Activated T-helper 1 cell treated with anti-CD3 and anti-CD28 coated beads, Interleukin-12 subunit alpha, Interleukin-12 subunit beta, Interleukin-2, Interleukin-4 antibody, amounts not matched to agents 30 ng/mL and 10 ng/mL and 1 ng/mL, durations not matched to agents 14 hours and 24 hours and 36 hours (primary cell): ENCODE results near the gene THAP3. TPM values are rescaled to one million over a fixed set of nuclear protein-coding genes. Genes with fewer than 3 reads are reported as not detected.

Experiments
- DNase-seq: peaks from one replicate; pipeline ENCODE4 v3.0.0; 2021; ENCODE audit warnings: low spot score
- H3K27ac Mint-ChIP-seq: one replicate; pipeline ENCODE4 v1.8.0; 2021; ENCODE audit warnings: mild to moderate bottlenecking, mixed read lengths
- H3K27me3 Mint-ChIP-seq: one replicate; pipeline ENCODE4 v1.8.0; 2022; ENCODE audit warnings: mild to moderate bottlenecking, moderate library complexity, mixed read lengths; ENCODE audit not compliant: insufficient read depth
- H3K36me3 Mint-ChIP-seq: one replicate; pipeline ENCODE4 v1.8.0; 2021; ENCODE audit warnings: low read depth, mixed read lengths
- H3K4me1 Mint-ChIP-seq: one replicate; pipeline ENCODE4 v1.8.0; 2021; ENCODE audit warnings: low read depth, mixed read lengths
- H3K4me3 Mint-ChIP-seq: one replicate; pipeline ENCODE4 v1.8.0; 2021; ENCODE audit warnings: mild to moderate bottlenecking, moderate library complexity, mixed read lengths
- H3K9me3 Mint-ChIP-seq: one replicate; pipeline ENCODE4 v1.8.0; 2021; ENCODE audit warnings: mixed read lengths
- intact Hi-C: fragments of 100-400 bp; cut with micrococcal nuclease; formaldehyde crosslinking; loops from one replicate; pipeline ENCODE4 v1.15.1; 2024
- total RNA-seq: library from RNA; stranded (reverse); gene quantifications from 2 replicates; pipeline ENCODE4 v1.2.3, GENCODE V29; 2022

THAP3 gene
- total RNA-seq, 1 donor from 2014 or later: 22.2 TPM

GRCh38 chr1:6666696-6667095 is 42.0 kb downstream of the THAP3 start:
- H3K9me3 Mint-ChIP-seq: no peaks in the 10 kb centered on the region
- no peaks in the 10 kb centered on the region for H3K4me1 Mint-ChIP-seq
- intact Hi-C loops: no loop called here
- no peak overlapping the region for H3K27ac Mint-ChIP-seq
- peaks cover 5% of the 10 kb centered on the region for H3K36me3 Mint-ChIP-seq
- DNase-seq: no peak
- H3K27me3 Mint-ChIP-seq: no peaks in the 10 kb centered on the region
- no peak overlapping the region for H3K4me3 Mint-ChIP-seq

GRCh38 chr1:6667139-6667538 is 42.5 kb downstream of the THAP3 start:
- DNase-seq: no peak
- intact Hi-C loops: no loop called here
- no peaks in the 10 kb centered on the region for H3K9me3 Mint-ChIP-seq
- H3K27me3 Mint-ChIP-seq: no peaks in the 10 kb centered on the region
- H3K4me1 Mint-ChIP-seq: no peaks in the 10 kb centered on the region
- H3K27ac Mint-ChIP-seq: no peak overlapping the region
- peaks cover 5% of the 10 kb centered on the region for H3K36me3 Mint-ChIP-seq
- H3K4me3 Mint-ChIP-seq: no peak overlapping the region

GRCh38 chr1:6668503-6668902 is 43.8 kb downstream of the THAP3 start:
- DNase-seq: no peak
- H3K27ac Mint-ChIP-seq: no peak overlapping the region
- intact Hi-C loops: no loop called here
- H3K4me3 Mint-ChIP-seq: no peak overlapping the region
- H3K9me3 Mint-ChIP-seq: no peaks in the 10 kb centered on the region
- no peaks in the 10 kb centered on the region for H3K27me3 Mint-ChIP-seq
- no peaks in the 10 kb centered on the region for H3K4me1 Mint-ChIP-seq
- peaks cover 5% of the 10 kb centered on the region for H3K36me3 Mint-ChIP-seq

GRCh38 chr1:6672558-6672957 is 47.9 kb downstream of the THAP3 start:
- H3K4me1 Mint-ChIP-seq: no peaks in the 10 kb centered on the region
- no peaks in the 10 kb centered on the region for H3K9me3 Mint-ChIP-seq
- H3K27ac Mint-ChIP-seq: no peak overlapping the region
- DNase-seq: no peak
- H3K27me3 Mint-ChIP-seq: peaks cover 3% of the 10 kb centered on the region
- intact Hi-C loops: no loop called here
- peaks cover 17% of the 10 kb centered on the region for H3K36me3 Mint-ChIP-seq
- H3K4me3 Mint-ChIP-seq: no peak overlapping the region

GRCh38 chr1:6673816-6674398 is 49.2 kb downstream of the THAP3 start:
- intact Hi-C loops: no loop called here
- no peak for DNase-seq
- peaks cover 20% of the 10 kb centered on the region for H3K36me3 Mint-ChIP-seq
- H3K27me3 Mint-ChIP-seq: peaks cover 3% of the 10 kb centered on the region
- H3K9me3 Mint-ChIP-seq: no peaks in the 10 kb centered on the region
- H3K4me1 Mint-ChIP-seq: no peaks in the 10 kb centered on the region
- no peak overlapping the region for H3K4me3 Mint-ChIP-seq
- H3K27ac Mint-ChIP-seq: no peak overlapping the region

- intact Hi-C loops: no loop called here
- Mint-ChIP-seq H3K36me3 (peaks cover 20% of the 10 kb centered on the region), H3K27ac (no peak overlapping the region), H3K4me1 (no peaks in the 10 kb centered on the region), H3K4me3 (no peak overlapping the region), H3K27me3 (peaks cover 3% of the 10 kb centered on the region), H3K9me3 (no peaks in the 10 kb centered on the region)
- no peak for DNase-seq
Measured at GRCh38 chr1:6674771-6675170, 50.1 kb downstream of the THAP3 start.

GRCh38 chr1:6675941-6676340 is 51.3 kb downstream of the THAP3 start:
- peaks cover 25% of the 10 kb centered on the region for H3K36me3 Mint-ChIP-seq
- peaks cover 3% of the 10 kb centered on the region for H3K27me3 Mint-ChIP-seq
- H3K9me3 Mint-ChIP-seq: no peaks in the 10 kb centered on the region
- intact Hi-C loops: no loop called here
- no peak for DNase-seq
- no peaks in the 10 kb centered on the region for H3K4me1 Mint-ChIP-seq
- no peak overlapping the region for H3K27ac Mint-ChIP-seq
- no peak overlapping the region for H3K4me3 Mint-ChIP-seq

Other genes starting within 250 kb of the THAP3 start
- gene ACOT7, start 231.1 kb upstream of the THAP3 start, total RNA-seq: 124 and 126 TPM in 2 replicates
- 0.27 and 0.29 TPM in 2 replicates for gene HES2, start 204.9 kb upstream of the THAP3 start, total RNA-seq
- gene ESPN, start 200.1 kb upstream of the THAP3 start, total RNA-seq: 1.2 and 1.8 TPM in 2 replicates
- 151 and 158 TPM in 2 replicates for gene TNFRSF25, start 158.7 kb upstream of the THAP3 start, total RNA-seq
- gene PLEKHG5, start 133.2 kb upstream of the THAP3 start, total RNA-seq: 1.8 and 2.2 TPM in 2 replicates
- gene NOL9, start 70.4 kb upstream of the THAP3 start, total RNA-seq: 50.4 and 58.9 TPM in 2 replicates
- not detected in 2 replicates for gene TAS1R1, start 69.6 kb upstream of the THAP3 start, total RNA-seq
- 34.5 and 35.7 TPM in 2 replicates for gene ZBTB48, start 44.9 kb upstream of the THAP3 start, total RNA-seq
- 27.8 and 28.1 TPM in 2 replicates for gene KLHL21, start 22.0 kb upstream of the THAP3 start, total RNA-seq
- gene PHF13, start 11.1 kb upstream of the THAP3 start, total RNA-seq: 18.8 and 19.5 TPM in 2 replicates
- 81.4 and 84.4 TPM in 2 replicates for gene DNAJC11, start 76.9 kb downstream of the THAP3 start, total RNA-seq
- 57.2 and 63.7 TPM in 2 replicates for gene CAMTA1, start 160.6 kb downstream of the THAP3 start, total RNA-seq